Activated CD8-positive, alpha-beta memory T cell treated with anti-CD3 and anti-CD28 coated beads for 1 hour (primary cell): Measurements from ENCODE around the gene AGTPBP1.
"Not testable (repeated sequence)": the region's sequence is repeated elsewhere in the genome, so short reads cannot be mapped to it uniquely, and the experiment has no call there.

Experiments used
- DNase-seq, 2 donors: peaks; one replicate each; pipeline ENCODE4 v3.0.0-alpha.2; 2020; ENCODE audit warnings: low read depth in 1 of 2; ENCODE audit errors: extremely low read depth in 1 of 2

AGTPBP1 gene

GRCh38 chr9:85726737-85727136, 15.0 kb downstream of the AGTPBP1 start:
- no peak for DNase-seq

DNA sequence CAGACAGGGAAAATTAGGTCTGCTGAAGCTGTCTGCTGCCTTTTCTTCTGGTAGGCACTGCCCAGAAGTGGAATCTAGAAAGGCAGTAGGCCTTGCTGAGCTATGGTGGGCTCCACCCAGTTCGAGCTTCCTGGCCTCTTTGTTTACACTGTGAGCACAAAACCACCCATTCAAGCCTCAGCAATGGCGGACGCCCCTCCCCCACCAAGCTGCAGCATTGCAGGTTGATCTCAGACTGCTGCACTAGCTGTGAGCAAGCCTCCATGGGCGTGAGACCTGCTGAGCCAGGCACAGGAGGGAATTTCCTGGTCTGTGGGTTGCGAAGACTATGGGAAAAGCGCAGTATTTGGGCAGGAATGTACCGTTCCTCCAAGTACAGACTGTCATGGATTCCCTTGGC, 18.5 kb downstream of the AGTPBP1 start:
- peak in 1 of 2 donors; percentile 42 for DNase-seq

DNA sequence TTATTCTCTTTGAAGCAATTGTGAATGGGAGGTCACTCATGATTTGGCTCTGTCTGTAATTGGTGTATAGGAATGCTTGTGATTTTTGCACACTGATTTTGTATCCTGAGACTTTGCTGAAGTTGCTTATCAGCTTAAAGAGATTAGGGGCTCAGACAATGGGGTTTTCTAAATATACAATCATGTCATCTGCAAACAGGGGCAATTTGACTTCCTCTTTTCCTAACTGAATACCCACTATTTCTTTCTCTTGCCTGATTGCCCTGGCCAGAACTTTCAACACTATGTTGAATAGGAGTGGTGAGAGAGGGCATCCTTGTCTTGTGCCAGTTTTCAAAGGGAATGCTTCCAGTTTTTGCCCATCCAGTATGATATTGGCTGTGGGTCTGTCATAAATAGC, 22.3 kb downstream of the AGTPBP1 start:
- not testable (repeated sequence) for DNase-seq

DNA sequence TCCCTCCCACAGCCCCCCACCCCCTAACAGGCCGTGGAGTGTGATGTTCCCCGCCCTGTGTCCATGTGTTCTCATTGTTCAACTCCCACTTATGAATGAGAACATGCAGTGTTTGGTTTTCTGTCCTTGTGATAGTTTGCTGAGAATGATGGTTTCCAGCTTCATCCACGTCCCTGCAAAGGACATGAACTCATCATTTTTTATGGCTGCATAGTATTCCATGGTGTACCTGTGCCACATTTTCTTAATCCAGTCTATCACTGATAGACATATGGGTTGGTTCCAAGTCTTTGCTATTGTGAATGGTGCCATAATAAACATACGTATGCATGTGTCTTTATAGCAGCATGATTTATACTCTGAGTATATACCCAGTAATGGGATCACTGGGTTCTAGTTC, 23.9 kb downstream of the AGTPBP1 start:
- DNase-seq = not testable (repeated sequence)

- DNase-seq = no peak
Measured at GRCh38 chr9:85717220-85717619, 24.5 kb downstream of the AGTPBP1 start.

- DNase-seq = no peak
Measured at GRCh38 chr9:85716031-85716877, 25.5 kb downstream of the AGTPBP1 start.

DNA sequence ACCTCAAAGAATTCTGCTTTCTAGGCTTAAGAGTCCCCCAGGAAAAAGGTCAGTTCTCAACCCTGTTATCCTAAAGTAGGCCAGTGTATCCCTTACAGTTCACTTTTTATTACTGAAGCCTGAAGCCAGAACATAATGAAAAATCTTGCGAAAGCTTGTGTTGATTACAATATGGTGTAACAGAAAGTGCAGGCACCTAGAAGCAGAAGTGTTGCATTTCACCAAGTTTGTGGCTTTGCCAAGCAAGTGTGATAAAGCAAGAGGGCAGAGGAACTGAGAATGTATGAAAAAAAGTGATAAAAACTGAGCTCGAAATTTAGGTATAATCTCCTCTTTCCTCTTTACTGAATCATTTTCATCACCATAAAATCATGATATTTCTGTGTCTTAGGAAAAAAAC, 26.2 kb downstream of the AGTPBP1 start:
- no peak for DNase-seq

DNA sequence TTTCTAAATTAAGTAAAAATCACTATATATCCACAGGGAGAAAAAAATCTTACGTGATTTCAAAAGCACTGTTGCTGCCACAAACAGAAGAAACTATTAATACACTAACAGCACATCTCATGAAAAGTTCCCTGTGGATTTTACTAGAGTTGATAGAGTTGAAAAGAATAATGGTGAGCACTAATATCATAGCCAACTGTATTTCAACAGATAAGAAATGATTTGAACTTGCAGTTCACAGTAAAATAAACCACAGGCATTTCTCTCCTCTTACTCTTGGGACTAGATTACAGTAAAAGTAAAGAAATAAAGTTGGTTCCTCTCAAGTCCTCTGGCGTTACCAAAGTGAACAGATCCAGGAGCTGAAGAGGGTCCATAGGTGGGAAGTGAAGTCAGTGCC, 27.9 kb downstream of the AGTPBP1 start:
- DNase-seq = no peak

DNA sequence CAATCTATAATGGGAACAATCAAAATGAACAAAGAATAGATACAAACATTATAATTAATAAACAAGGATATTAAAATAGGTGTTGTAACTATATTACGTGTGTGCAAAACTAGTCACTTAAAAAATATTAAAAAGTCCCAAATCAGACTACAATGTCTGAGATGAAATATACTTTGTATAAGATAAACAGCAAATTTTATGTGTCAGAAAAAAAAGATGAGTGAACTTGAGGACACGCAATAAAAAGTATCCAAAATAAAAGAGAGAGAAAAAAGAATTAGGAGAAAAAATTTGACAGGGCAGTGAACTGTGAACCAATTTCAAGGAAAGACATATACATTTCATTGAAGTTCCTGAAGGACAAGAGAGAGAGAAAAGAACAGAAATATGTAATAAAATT, 37.0 kb downstream of the AGTPBP1 start:
- no peak for DNase-seq

- DNase-seq = no peak
Measured at GRCh38 chr9:85703398-85703797, 38.4 kb downstream of the AGTPBP1 start.

DNA sequence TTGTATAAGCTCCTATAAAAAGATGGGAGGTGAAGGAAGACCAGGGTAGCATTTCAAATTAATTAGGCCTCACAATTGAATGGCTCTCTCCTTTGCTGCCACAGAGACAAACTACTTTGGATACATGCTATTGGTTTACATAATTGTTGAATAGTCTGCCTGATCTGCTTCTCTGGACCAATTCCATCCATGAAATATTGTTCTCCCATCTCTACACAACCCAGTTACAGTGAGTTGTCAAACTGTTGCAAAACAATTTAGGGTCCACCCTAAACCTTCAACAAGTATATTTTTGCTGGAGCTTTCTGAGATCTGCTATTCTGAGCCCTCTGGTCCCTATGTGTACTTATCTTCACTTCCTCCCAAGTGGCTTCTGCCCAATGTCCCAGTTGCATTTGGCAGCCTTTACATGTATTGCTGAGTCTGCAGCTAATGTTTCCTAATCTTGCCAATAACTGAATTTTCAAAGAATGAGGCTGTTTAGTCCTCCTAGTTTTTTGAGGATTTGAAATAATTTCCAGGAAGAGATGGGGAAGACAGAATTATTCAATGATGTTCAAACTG, 38.9 kb downstream of the AGTPBP1 start:
- DNase-seq = no peak

DNA sequence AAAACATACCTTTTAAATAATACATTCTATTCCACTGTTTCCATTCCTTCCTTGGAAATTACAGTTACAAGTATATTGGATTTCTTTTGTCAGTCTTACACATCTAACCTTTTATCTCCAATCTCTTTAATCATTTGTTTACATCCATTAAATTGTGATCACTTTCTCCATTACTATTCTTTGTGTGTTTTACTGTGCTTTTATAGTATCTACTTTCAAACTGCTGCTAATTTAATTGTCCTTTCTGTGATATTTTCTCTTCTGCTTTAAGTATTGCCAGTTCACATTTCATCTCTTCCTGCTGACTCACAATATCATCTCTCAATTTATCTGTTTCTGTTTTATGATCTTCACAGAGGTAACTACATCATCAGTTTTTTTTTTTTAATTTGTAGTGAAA, 39.6 kb downstream of the AGTPBP1 start:
- no peak for DNase-seq

- no peak for DNase-seq
Measured at GRCh38 chr9:85700330-85700729, 41.4 kb downstream of the AGTPBP1 start.

DNA sequence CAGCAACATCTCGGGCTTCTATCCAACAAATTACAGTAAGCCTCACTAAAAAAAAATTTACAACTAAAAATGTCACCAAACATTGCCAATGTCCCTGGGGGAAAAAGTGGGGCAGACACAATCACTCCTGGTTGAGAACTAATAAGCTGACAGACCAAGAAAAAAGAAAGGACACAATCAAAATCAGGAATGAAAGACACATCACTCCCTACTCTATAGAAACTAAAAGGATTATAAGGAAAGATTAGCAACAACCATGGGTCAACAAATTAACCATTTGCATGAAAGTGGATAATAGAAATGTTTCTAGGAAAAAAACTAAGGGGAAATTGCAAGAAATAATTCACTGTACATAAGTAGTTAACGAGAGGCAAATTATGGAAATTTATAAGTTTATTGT, 53.4 kb downstream of the AGTPBP1 start:
- DNase-seq = no peak

- no peak for DNase-seq
Measured at GRCh38 chr9:85685081-85685480, 56.7 kb downstream of the AGTPBP1 start.

DNA sequence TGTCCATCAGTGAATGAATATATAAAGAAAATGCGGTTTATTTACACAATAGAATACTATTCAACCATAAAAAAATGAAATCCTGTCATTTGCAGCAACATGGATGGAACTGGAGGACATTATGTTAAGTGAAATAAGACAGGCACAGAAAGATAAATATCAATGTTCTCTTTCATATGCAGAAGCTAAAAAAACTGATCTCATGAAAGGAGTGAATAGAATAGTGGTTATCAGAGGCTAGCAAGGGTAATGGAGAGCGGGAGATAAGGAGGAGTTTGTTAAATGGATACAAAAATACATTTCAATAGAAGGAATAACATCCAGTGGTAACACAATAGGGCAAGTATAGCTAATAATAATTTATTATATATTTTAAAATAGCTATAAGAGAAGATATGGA, 65.0 kb downstream of the AGTPBP1 start:
- no peak for DNase-seq

- DNase-seq = no peak
Measured at GRCh38 chr9:85667374-85667773, 74.4 kb downstream of the AGTPBP1 start.

- DNase-seq = no peak
Measured at GRCh38 chr9:85666086-85666485, 75.7 kb downstream of the AGTPBP1 start.

DNA sequence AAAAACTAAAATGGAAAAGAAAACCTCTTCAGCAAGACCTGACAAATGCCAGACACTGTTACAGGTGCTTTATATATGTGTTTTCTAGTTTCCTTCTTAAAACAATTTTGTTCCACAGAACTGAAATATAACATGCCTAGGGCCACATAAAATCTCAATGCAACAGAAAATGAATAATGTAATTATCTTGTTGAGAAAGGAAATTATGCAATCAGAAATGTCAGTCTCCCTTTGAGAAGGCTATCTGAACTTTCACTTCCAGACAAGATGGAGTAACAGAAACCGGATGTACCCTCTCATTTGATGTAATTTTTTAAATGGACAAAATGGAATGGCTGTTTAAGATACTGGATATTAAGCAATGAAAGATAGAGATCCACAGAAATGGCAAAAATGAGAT, 79.2 kb downstream of the AGTPBP1 start:
- no peak for DNase-seq

GRCh38 chr9:85658716-85659115, 83.0 kb downstream of the AGTPBP1 start:
- DNase-seq = no peak

GRCh38 chr9:85653153-85653552, 88.6 kb downstream of the AGTPBP1 start:
- DNase-seq = no peak

GRCh38 chr9:85647571-85647970, 94.2 kb downstream of the AGTPBP1 start:
- no peak for DNase-seq
